B cell (primary cell): ENCODE measurements around the gene KATNAL1. TPM values are rescaled to one million over a fixed set of nuclear protein-coding genes. Genes with fewer than 3 reads are reported as not detected.

Experiments used
- ATAC-seq: fragments of 200-7000 bp; cut with Tn5 transposase; one replicate; pipeline ENCODE4 v1.10.0; 2021; ENCODE audit warnings: low read depth, mild to moderate bottlenecking, moderate number of reproducible peaks, moderate library complexity
- CTCF ChIA-PET: fragments of 350-600 bp; sonication (Branson Sonifier 250); formaldehyde crosslinking; loops from one replicate; lab custom pipeline; 2021; ENCODE audit warnings: antibody characterized with exemption, inconsistent platforms; lab: Charles Lee
- POLR2A ChIA-PET: fragments of 350-600 bp; sonication (Branson Sonifier 250); formaldehyde crosslinking; loops from one replicate; lab custom pipeline; 2021; ENCODE audit warnings: antibody characterized with exemption; lab: Charles Lee
- DNase-seq: peaks from one replicate; pipeline ENCODE4 v3.0.0; 2013
- H2AFZ ChIP-seq: 2 replicates; pipeline ENCODE4 v1.6.1; 2012; ENCODE audit warnings: mild to moderate bottlenecking, low read depth, low read length; ENCODE audit not compliant: insufficient read depth, poor library complexity, severe bottlenecking
- H3K27ac ChIP-seq, 2 donors: 1 replicate in 1 of 2; 2 replicates in 1 of 2; pipeline ENCODE4 v1.5.1; 2012 to 2013; ENCODE audit warnings: low read length in 2 of 2, mild to moderate bottlenecking in 2 of 2, moderate library complexity in 1 of 2
- H3K27me3 ChIP-seq, 4 experiments: fragments of 200-600 bp in 1 of 4; sonication (generic) in 1 of 4; replicated peaks in 1 of 4; 1 replicate in 2 of 4; 2 replicates in 2 of 4; pipeline versions ENCODE4 v1.6.1 to v1.7.0; 2013 to 2016; ENCODE audit warnings: low read length in 3 of 4, mild to moderate bottlenecking in 2 of 4, mixed read lengths in 1 of 4, moderate library complexity in 1 of 4; ENCODE audit not compliant: insufficient read depth in 4 of 4, control insufficient read depth in 3 of 4; ENCODE audit errors: control extremely low read depth in 1 of 4
- H3K36me3 ChIP-seq, 2 experiments: replicated peaks in 1 of 2; 1 replicate in 1 of 2; 2 replicates in 1 of 2; pipeline versions ENCODE4 v1.6.1 to v1.7.1; 2013; ENCODE audit warnings: low read length in 1 of 2; ENCODE audit not compliant: insufficient read depth in 2 of 2, control insufficient read depth in 1 of 2; ENCODE audit errors: control extremely low read depth in 1 of 2, extremely low read depth in 1 of 2
- H3K4me1 ChIP-seq, 2 donors: fragments of 200-600 bp in 1 of 2; sonication (generic) in 1 of 2; 1 replicate in 1 of 2; 2 replicates in 1 of 2; pipeline versions ENCODE4 v1.5.1 to v1.6.1; 2013 to 2017; ENCODE audit warnings: low read length in 2 of 2; ENCODE audit not compliant: control insufficient read depth in 2 of 2, insufficient read depth in 2 of 2
- H3K4me2 ChIP-seq: replicated peaks from 2 replicates; pipeline ENCODE3; 2012; ENCODE audit warnings: mild to moderate bottlenecking, low read depth, low read length; ENCODE audit not compliant: poor library complexity, severe bottlenecking
- H3K4me3 ChIP-seq, 5 experiments: fragments of 200-600 bp in 1 of 5; sonication (generic) in 1 of 5; 1 replicate in 3 of 5; 2 replicates in 2 of 5; pipeline versions ENCODE4 v1.5.1 to v1.7.0; 2011 to 2016; ENCODE audit warnings: low read length in 4 of 5, mild to moderate bottlenecking in 4 of 5, low read depth in 2 of 5, control low read depth in 1 of 5, moderate library complexity in 1 of 5; ENCODE audit not compliant: insufficient read depth in 1 of 5; ENCODE audit errors: control extremely low read depth in 1 of 5, extremely low read depth in 1 of 5
- H3K79me2 ChIP-seq: fragments of 200-600 bp; sonication (generic); one replicate; pipeline ENCODE4 v1.6.0; 2016; ENCODE audit warnings: low read length; ENCODE audit not compliant: control insufficient read depth, insufficient read depth
- H3K9ac ChIP-seq: fragments of 200-600 bp; sonication (generic); 2 replicates; pipeline ENCODE4 v1.6.1; 2017; ENCODE audit warnings: mild to moderate bottlenecking, low read length, moderate library complexity
- H3K9me3 ChIP-seq, 3 donors: one replicate each; pipeline versions ENCODE4 v1.6.1 to v1.7.1; 2013; ENCODE audit warnings: low read length in 2 of 3; ENCODE audit not compliant: control insufficient read depth in 2 of 3, insufficient read depth in 1 of 3; ENCODE audit errors: control extremely low read depth in 1 of 3
- H4K20me1 ChIP-seq: 2 replicates; pipeline ENCODE4 v1.6.0; 2012; ENCODE audit warnings: mild to moderate bottlenecking, low read length; ENCODE audit not compliant: insufficient read depth, control insufficient read depth, poor library complexity, severe bottlenecking
- H3K27ac Mint-ChIP-seq: one replicate; pipeline ENCODE4 v1.8.0; 2021; ENCODE audit warnings: mixed read lengths
- H3K27me3 Mint-ChIP-seq: one replicate; pipeline ENCODE4 v1.8.0; 2021; ENCODE audit warnings: mixed read lengths
- H3K4me1 Mint-ChIP-seq: one replicate; pipeline ENCODE4 v1.8.0; 2021; ENCODE audit warnings: mixed read lengths
- H3K4me3 Mint-ChIP-seq: one replicate; pipeline ENCODE4 v1.8.0; 2021; ENCODE audit warnings: mixed read lengths
- H3K9me3 Mint-ChIP-seq: one replicate; pipeline ENCODE4 v1.8.0; 2022; ENCODE audit warnings: mixed read lengths; ENCODE audit not compliant: insufficient read depth
- EZH2 ChIP-seq: IDR thresholded peaks from 2 replicates; pipeline ENCODE4 v1.6.1; 2012; ENCODE audit warnings: borderline replicate concordance, low read depth, mild to moderate bottlenecking, moderate library complexity, low read length; ENCODE audit not compliant: insufficient read depth, poor library complexity, severe bottlenecking
- WGBS: methylation state at CpG from one replicate; pipeline ENCODE4 v1.1.5; 2013; ENCODE audit warnings: missing lambda C conversion rate; ENCODE audit not compliant: insufficient coverage; 5-methylcytosine and 5-hydroxymethylcytosine counted together
- intact Hi-C: fragments of 100-400 bp; cut with micrococcal nuclease; formaldehyde crosslinking; loops from one replicate; pipeline ENCODE4 v1.10.0; 2022
- polyA plus RNA-seq: library from polyadenylated mRNA; depleted of rRNA; stranded (reverse); fragments of >200 nt; gene quantifications from 2 replicates; pipeline ENCODE4 v1.2.3, GENCODE V29; 2012
- total RNA-seq, 2 donors: library from RNA; stranded (reverse); fragments of 120-200 nt in 1 of 2; gene quantifications; 1 replicate in 1 of 2; 2 replicates in 1 of 2; pipeline versions ENCODE4 v1.2.3 to v1.2.4, GENCODE V29; 2013 to 2022
- TF ChIP-seq, protein P1 (sequence below): fragments of 200-600 bp; IDR thresholded peaks from one replicate; pipeline ENCODE4 v1.8.0; 2022; ENCODE audit warnings: antibody characterized with exemption, mild to moderate bottlenecking

KATNAL1 gene
- total and polyA plus RNA-seq, 2 donors (not counting 1 experiment from before 2014, with no cell fraction given), result 2.7 to 21.9 TPM

GRCh38 chr13:30212256-30212655 lies 95.1 kb downstream of the KATNAL1 start:
- DNase-seq, result no peak
- TF ChIP-seq, protein P1, sequence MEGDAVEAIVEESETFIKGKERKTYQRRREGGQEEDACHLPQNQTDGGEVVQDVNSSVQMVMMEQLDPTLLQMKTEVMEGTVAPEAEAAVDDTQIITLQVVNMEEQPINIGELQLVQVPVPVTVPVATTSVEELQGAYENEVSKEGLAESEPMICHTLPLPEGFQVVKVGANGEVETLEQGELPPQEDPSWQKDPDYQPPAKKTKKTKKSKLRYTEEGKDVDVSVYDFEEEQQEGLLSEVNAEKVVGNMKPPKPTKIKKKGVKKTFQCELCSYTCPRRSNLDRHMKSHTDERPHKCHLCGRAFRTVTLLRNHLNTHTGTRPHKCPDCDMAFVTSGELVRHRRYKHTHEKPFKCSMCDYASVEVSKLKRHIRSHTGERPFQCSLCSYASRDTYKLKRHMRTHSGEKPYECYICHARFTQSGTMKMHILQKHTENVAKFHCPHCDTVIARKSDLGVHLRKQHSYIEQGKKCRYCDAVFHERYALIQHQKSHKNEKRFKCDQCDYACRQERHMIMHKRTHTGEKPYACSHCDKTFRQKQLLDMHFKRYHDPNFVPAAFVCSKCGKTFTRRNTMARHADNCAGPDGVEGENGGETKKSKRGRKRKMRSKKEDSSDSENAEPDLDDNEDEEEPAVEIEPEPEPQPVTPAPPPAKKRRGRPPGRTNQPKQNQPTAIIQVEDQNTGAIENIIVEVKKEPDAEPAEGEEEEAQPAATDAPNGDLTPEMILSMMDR, result no peak
- no peak for TF ChIP-seq EZH2
- Mint-ChIP-seq H3K27ac (no peak overlapping the region), H3K4me1 (no peaks in the 10 kb centered on the region), H3K4me3 (no peak overlapping the region), H3K9me3 (no peaks in the 10 kb centered on the region), H3K27me3 (no peaks in the 10 kb centered on the region)
- ChIA-PET CTCF (no interaction called here), POLR2A (no interaction called here)
- H3K27me3 ChIP-seq, result no peaks in the 10 kb centered on the region
- H3K4me1 ChIP-seq, result no peaks in the 10 kb centered on the region
- no peak overlapping the region for H3K9ac ChIP-seq
- WGBS, result 96% methylated on average over 6 of the region's 7 CpGs
- H3K27ac ChIP-seq, result no peak overlapping the region
- H3K4me3 ChIP-seq, result no peak overlapping the region
- no peak overlapping the region for H3K4me2 ChIP-seq
- no peaks in the 10 kb centered on the region for H4K20me1 ChIP-seq
- no peak overlapping the region for H2AFZ ChIP-seq
- H3K9me3 ChIP-seq, result no peaks in the 10 kb centered on the region
- no peaks in the 10 kb centered on the region for H3K79me2 ChIP-seq
- no peak for ATAC-seq
- peaks cover 8 to 9% of the 10 kb centered on the region in 2 experiments for H3K36me3 ChIP-seq
- intact Hi-C loops, result no loop called here

DNA sequence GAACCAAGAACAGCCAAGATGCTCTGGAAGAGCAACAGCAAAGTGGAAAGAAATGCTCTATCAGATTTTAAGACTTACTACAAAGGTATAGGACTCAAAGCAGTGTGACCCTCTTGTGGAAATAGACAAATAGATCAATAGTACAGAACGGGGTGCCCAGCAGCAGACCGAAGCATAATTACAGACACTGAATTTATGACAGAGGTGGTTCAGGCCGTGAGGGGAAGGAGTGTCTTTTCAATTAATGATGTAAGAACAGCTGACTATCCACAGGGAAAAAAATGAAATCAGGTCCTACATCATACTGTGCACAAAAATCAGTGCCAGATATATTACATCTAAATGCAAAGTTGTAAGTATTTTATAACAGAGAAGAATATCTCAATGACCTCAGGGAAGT lies 95.6 kb downstream of the KATNAL1 start:
- H3K4me1 Mint-ChIP-seq, result no peaks in the 10 kb centered on the region
- Histone ChIP-seq H3K27ac (no peak overlapping the region), H3K4me2 (no peak overlapping the region), H3K27me3 (no peaks in the 10 kb centered on the region), H3K9ac (no peak overlapping the region), H3K9me3 (no peaks in the 10 kb centered on the region), H2AFZ (no peak overlapping the region), H3K4me3 (no peak overlapping the region), H3K4me1 (no peaks in the 10 kb centered on the region), H3K36me3 (peaks cover 7 to 9% of the 10 kb centered on the region in 2 experiments), H4K20me1 (no peaks in the 10 kb centered on the region), H3K79me2 (no peaks in the 10 kb centered on the region)
- no peaks in the 10 kb centered on the region for H3K27me3 Mint-ChIP-seq
- TF ChIP-seq, protein P1, result no peak
- no peak for TF ChIP-seq EZH2
- H3K9me3 Mint-ChIP-seq, result no peaks in the 10 kb centered on the region
- ChIA-PET POLR2A (no interaction called here), CTCF (no interaction called here)
- DNase-seq (no peak), ATAC-seq (no peak)
- intact Hi-C loops, result no loop called here
- no peak overlapping the region for H3K4me3 Mint-ChIP-seq
- H3K27ac Mint-ChIP-seq, result no peak overlapping the region
- WGBS, result 100% methylated on average over 2 of the region's 3 CpGs
